Measurements from ENCODE around the gene TCAP.

Gene TCAP

DNA sequence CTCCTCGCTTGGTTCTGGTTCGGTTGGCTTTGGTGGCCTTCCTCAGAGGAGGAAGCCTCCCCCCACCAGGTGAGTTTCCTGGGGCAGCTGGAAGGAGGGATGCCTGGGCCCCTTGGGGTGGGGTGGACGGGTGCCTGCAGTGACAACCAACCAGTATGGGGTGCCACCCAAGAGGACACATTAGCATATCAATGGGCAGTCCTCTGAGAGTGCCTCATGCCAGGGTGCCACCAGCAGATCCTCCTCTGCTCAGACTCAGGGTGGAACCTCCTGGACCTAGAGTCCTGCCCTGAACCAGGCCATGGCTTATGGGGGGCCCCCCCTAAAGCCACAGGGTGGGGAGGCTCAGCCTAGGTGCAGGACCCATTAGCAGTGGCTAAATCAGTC, 35.7 kb upstream of the TCAP start:
- DNase-seq, result no peak

DNA sequence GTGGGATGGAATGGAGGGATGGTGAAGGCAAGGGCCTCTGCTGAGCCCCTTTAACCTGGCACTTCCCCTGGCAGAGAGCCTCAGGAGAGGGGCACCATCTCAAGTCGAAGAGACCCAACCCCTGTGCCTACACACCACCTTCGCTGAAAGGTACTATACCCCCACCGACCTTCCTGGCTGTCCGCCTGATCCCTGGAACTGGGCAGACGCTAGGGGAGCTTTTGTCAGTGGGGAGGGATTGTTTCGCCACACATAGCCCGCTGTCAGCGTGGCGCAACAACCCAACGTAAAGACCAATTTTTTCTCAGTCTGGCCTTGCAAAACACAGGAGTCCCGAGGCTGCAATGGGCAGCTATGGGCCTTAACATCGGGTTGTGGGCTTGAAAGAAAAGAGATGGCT, 35.3 kb upstream of the TCAP start:
- no peak for DNase-seq

DNA sequence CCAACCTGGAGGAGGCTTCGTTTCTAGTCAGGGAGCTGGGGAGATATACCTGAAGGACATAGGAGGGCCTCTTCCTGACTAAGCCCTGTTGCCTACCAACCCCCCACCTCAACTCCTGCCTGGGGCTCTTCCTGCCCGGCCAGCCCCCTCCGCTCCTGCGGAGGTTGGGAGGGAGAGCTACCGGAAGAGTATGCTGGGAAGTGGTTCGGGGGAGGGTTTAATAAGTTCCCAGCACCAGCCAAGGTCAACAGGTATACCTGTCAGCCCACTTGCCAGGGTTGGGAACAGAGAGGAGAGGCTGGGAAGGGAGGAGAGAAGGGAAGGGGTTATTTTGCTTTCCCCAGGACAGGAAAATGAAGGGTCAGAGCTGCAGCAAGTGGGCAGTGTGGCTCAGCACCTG, 33.7 kb upstream of the TCAP start:
- DNase-seq, result no peak

DNA sequence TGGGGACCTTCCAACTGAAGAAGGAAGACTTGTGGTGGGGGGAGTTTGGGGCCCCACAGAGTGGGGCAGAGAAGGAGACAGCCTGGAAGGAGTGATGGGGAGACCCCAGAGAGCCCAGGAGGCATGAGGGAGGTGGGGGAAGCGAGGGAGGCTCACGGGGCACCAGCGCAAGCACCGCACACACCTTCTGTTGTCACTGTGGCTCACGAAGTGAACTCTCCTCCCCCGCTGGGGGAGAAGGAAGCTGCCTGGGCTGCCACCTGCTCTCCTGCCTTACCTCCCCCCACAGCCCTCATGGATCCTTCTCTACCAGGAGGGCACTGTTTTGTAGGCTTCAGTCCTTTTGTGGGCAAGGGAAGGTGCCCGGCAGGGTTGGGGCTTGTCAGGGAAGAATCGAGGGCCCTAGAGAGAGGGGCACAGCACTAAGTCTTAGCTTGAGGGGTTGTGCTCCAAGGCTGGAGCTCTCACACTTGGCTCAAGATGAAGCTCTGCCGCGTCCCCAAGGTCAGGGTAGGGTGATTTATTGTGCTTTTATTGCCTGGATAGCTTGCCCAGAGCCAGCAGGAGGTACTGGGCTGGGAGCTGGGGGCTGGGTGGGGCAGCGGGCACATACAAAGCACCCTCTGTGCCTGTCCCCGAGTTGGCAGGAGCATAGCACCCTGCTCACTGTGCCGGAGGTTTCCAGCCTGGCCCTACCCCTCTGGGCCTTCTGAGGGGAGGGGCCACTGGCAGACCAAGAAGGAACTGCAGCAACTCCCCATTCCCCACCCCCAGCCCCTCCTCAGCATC, 32.8 kb upstream of the TCAP start:
- no peak for DNase-seq

DNA sequence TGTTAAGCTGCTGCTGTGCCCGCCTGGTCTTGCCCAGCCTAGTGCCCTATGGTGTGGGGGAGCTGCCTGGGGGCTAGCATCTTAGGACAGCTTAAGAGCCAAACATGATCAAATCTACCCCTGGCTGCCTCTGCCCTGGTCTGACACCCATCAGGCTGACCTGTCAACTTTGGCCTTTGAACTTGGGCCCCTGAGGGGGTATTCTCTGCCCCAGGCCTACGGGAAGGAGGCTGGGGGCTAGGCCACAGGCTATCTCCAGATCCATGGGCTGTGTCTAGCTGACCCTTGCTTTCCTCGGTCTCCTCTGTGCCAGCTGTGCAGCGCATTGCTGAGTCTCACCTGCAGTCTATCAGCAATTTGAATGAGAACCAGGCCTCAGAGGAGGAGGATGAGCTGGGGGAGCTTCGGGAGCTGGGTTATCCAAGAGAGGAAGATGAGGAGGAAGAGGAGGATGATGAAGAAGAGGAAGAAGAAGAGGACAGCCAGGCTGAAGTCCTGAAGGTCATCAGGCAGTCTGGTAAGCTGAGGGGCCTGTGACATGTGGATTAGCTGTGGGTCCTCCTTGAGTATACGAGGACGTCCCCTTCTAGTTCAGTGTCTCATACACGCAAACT, 31.5 kb upstream of the TCAP start:
- no peak for DNase-seq

DNA sequence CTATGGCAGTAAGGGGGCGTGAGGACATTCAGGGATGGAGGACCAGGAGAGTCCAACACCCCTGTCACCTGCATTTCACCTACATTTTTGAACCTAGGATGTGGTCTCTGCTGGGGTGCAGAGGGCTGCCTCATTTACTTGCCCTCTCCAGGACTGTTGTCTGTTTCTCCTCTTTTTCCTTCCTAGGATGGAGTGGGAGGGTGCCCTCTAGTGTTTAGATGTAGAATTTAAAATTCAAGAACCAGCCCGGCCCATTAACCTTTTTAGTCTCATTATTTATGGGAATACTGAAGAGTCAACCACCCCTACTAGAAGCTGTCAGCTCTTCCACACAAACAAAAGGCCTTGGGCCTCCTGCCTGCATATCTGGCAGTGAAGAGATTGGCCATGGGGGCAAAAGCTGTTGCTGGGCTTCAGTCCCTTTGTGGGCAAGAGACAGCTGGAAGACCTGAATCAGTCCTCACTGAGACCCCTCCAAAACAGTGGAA, 30.7 kb upstream of the TCAP start:
- no peak for DNase-seq

DNA sequence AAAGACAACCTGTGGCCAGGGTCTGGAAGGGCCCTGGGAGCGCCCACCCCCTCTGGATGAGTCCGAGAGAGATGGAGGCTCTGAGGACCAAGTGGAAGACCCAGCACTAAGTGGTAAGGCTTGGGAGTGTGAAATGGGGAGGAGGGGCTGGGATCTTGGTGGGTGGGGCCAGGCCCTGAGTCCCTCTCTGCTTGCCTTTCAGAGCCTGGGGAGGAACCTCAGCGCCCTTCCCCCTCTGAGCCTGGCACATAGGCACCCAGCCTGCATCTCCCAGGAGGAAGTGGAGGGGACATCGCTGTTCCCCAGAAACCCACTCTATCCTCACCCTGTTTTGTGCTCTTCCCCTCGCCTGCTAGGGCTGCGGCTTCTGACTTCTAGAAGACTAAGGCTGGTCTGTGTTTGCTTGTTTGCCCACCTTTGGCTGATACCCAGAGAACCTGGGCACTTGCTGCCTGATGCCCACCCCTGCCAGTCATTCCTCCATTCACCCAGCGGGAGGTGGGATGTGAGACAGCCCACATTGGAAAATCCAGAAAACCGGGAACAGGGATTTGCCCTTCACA, 29.5 kb upstream of the TCAP start:
- no peak for DNase-seq

DNA sequence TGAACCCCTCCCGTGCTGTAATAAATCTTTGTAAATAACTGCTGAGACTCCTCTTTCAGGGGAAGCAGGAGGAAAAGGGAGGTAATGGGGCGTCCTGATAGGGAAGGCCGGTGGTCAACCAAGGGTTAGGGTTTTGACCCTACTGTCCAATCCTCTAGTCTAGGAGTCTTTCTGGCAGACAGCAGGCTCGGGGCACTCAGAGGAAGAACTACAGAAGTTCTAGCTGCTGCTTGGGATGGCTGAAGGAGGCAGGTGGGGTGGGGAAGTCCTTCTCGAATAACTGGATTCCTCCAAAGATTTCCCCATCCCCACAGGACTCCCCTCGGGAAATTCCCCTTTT, 28.6 kb upstream of the TCAP start:
- no peak for DNase-seq

DNA sequence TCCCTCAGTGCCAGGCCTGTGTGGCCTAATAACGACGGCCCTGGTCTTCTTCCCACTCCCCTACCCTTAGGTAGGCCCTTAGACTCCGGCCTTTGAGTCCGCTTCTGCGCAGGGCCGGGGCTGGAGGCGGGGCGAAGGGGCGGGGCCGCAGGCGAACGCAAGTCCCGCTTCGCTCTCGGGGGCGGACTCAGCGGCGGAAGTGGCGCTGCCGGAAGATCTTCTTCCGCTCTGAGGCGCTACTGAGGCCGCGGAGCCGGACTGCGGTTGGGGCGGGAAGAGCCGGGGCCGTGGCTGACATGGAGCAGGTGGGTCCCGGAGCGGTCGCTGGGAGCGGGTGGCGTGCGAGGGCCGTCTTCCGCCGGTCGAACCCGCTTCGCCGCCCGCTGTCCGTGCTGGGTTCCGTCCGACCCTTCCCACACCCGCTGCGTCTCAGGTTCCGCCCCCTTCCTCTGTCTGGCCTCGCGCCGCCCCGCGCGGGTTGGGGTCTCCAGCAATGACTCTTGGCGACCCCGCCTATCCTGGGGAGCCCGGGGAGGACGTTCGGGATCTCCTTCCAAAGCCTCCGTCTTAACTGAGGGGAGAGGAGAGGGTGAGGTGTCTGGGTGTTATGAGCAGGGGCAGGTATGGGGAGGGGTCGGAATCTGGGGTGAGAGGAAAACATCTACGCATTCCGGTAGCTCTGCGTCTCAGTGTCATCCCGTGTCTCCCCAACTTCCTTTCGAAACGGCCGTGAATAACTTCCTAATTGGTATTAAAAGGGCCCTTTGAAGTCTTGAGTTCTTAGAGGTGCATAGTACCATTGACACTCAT, 28.0 kb upstream of the TCAP start, which contains the start of gene STARD3:
Gene STARD3 (plus strand): TSS at position 218 of the 810 bp plus-strand sequence. CDS start 16,388 bp downstream, outside the sequence.
- DNase-seq, result peak; percentile 52

DNA sequence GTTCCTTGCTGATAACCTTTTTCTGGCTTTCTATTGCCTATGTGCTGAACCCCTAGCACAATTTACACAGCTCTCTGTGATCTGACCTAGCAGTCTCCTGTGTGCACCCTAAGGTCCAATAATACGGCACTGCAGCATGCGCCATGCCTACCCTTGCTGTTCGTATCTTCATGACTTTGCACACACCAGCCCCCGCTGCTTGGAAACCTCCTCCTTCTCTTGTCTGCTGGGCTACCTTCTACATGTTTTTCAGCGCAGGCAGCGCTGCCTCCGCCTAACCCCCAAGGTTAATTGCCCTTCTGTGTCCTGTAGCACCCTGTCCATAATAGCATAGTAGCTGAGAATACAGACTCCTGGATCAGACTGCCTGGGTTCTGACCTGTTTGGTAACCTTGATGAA, 26.8 kb upstream of the TCAP start:
- DNase-seq, result no peak

DNA sequence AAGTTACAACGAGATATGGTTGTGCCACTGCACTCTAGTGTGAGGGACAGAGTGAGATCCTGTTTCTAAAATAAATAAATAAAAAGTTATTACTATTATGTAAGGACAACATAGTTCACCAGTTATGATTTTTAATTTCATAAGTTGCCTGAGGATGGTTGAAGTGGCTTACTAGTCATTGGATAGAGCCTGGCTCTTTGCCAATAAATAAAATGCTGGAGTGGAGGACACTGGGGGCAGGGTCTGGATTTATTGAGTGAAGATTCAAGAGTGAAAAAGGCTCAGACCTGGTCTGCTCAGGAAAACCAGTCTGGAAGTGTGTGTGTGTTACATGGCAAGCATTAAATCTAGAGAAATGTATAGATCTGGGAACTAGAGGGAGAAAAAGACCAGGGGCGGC, 26.1 kb upstream of the TCAP start:
- no peak for DNase-seq

DNA sequence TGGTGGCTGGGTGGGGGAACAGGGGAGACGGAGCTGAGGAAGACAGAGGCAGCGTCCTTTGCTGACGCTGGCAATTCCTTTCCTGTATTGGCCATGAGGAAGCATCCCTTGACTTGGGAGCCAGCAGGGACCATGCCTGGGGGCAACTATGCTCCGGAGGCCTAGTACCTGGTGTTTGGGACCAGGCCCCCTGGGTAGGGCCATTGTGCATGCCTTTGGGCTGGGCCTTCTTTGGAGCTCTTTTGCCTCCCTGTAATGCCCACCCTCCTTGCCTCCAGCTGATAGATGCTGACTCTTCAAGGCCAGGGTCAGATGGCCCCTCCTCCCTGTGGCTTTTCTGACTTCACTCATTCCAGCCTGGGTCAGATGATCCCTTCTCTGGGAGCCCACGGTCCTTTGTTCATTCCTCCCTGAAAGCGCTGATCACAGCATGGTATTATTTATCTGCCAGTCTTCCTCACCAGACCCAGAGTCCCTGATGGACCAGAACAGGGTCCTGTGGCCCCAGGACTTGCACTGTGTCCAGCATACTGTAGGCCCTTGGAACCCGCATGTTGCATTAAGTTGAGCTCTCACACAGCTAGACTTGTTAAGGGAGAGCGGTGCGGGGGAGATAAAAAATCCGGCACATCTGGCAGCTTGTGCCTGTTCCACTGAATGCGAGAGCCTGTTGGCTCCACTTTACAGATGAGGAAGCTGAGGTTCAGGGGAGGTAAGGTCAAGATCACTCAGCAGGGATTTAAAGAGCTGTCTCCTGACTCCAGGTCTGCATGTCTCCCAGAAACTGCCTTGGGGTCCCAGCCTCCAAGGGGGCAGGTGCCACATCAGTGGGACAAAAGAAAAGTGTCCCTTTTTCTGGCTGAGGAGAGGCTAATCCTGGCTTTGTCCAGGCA, 25.3 kb upstream of the TCAP start:
- DNase-seq, result no peak

DNA sequence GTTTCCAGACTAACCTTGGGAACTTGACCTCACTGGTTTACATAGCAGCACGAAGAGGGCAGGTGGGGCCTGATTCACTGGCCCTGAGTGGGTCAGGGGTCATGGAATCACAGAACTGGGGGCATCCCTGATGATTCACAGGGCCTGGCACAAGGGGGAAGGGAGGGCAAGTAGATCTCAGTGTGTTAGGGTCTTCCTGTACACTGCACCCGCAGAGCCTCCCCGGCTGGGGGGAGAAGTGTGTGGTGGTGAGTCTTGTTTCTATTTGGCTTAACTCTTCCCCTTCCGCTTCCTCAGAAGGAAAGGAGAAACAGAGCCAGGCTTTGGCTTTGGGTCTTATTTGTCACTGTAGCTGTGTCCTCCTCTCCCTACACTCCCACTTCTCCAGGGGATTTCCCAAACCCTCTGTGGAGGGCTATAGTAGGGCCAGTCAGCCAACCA, 24.5 kb upstream of the TCAP start:
- DNase-seq, result no peak

DNA sequence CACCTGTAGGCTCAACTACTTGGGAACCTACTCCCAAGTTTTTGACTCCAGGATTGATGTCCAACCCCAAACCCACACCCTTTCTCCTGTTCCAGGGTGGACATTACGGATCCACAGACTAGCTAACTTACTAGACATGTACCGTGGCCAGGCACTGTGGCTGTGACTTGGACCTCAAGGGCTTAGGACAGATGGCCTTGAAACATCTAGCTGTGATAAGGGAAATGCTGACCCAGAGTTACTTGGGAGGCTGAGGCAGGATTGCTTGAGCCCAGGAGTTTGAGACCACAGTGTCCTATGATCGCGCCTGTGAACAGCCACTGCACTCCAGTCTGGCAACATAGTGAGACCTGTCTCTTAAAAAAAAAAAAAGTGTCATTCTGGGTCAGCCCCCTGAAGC, 24.1 kb upstream of the TCAP start:
- no peak for DNase-seq

DNA sequence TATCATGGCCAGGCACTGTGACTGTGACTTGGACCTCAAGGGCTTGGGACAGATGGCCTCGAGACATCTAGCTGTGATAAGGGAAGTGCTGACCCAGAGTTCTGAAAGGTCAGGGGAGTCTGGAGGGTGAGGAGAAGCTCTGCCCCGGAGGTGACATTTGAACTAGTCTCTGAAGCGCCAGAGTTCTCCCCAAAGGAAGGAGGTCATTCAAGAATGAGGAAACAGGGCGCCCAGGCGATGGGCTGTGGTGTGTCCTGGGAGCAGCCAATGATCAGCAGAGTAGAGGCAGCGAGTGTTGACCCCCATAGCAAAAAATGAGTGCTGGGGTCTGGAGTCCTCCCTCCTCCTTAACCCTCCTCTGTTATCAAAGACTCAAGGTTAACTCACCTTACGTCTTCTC, 23.3 kb upstream of the TCAP start:
- DNase-seq, result no peak

DNA sequence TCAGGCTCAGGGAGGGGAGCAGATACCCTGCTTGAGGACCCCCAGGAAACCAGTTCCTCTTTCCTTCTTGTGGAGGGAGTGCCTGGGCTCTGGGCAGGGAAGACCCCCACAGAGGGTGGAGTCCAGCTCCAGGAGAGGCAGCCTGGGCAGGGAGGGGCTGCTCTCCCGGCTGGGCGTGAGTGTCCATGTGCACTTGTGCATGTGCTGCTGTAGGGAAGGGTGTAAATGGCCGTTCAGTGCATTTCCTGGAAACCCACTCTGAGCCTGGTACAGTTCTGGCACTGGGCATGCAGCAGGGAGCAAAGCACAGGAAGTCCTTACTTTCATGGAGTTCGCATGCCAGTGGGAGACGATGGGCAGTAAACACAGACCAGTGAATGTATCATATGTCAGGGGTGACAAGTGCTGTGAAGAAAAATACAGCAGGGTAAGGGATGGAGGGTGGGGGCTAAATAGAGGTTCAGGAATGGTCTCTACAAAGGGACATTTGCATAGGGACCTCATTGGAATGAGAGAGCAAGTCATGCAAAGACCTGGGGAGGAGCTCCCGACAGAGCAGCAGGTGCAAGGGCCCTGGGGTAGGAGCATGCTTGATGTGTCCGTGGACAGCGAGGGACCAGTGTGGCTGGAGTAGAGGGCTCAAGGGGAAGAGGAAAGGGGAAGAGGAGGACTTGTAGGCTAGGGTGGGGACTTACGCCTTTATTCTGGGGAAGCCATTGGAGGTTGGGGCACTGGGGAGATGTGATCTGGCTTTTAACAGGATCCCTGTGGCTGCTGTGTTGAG, 22.7 kb upstream of the TCAP start:
- no peak for DNase-seq

DNA sequence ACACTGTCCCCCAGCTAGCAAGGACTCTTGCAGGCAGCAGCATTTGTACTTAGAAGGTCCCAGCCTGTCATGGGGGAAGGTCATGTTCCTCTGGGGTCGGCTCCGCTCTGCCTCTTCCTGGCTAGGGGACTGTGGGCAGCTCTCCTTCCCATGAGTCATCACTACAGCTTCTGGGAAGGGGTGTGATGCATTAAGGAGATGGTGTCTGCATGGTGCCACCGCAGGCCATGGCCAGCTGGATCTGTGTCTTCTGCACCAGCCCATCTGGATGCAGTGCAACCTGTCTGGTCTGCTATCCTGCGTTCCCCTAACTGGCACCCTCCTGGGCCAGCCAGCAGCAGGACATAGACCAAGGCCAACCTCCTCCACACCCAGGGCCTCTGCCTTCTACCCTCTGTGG, 21.9 kb upstream of the TCAP start:
- no peak for DNase-seq

DNA sequence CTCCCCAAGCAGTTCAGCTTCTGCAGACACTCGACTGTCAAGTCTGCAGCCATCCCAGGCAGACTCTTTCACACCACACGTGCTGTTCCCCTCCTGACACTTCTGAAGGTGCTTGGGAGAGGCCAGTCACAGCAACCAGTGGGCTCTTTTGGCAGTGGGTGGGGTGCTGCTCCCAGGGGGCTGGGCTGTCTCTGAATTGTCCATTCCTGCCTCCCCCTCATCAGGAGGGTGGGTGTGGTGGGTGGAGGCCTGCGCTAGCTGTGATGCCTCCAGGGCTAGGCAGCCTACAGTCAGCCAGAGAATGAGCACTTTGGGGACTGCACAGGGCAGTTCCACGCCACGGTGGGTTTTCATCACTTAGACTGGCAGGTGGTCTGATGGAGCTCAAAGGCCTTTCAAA, 17.9 kb upstream of the TCAP start:
- no peak for DNase-seq

DNA sequence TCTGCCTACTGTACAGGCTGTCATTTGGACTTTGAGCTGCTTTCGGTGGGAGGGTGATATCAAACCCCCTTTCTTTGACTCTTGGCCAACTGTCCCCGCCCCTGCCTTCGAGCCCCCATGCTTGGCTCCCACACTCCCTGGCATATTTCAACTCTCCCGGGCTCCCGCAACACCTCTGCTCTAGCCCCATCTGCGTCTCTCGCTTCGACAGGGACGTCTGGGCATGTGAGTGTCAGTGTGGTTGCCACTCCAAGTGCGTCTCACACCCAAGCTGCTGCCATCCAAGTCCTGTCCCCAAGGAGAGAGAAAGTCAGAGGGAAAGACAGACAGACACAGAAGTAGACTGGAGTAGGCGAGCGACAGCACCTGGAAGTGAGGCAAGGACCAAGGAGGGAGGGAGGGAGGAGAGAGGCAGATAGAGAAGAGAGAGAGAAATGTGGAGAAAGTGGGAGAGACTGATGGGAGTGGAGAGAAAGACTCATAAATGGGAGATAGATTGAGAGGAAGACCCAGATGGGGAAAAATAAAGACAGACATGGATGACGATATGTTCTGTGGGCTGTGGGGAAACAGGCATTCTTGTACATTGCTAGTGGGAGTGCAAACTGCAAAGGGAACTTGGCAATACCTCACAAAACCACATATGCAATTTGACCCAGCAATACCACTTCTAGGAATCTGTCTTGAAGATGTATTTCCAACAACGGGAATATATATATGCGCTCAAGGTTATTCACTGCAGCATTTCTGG, 16.4 kb upstream of the TCAP start:
- DNase-seq, result no peak

DNA sequence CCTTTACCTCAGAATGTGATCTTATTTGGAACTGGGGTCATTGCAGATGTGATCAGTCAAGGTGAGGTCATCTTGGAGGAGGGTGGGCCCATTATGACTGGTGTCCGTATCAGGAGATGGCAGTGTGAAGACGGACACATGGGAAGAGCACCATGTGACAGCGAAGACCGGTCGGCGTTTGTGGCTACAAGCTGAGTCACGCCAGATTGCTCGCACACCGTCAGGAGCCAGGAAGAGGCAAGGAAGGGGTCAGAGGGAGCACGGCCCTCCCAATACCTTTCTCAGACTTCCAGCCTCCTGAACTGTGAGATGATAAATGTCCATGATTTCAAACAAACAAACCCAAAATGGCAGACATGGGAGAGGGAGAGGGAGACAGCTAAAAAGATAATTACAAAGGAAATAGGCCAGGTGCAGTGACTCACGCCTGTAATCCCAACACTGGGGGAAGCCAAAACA, 15.0 kb upstream of the TCAP start:
- DNase-seq, result no peak

Data from NCI-H2081 treated with DMSO at 0.1 percent for 48 hours (cell line).